AG04449 (cell line): ENCODE results near the gene RPS16.
A peak's percentile ranks its signal among the peaks of the same experiment; 100 is the strongest.

ENCODE experiments used
- CTCF ChIA-PET: fragments of 350-600 bp; formaldehyde crosslinking; extraction: SDS; loops from one replicate; lab custom pipeline; 2021; ENCODE audit warnings: antibody characterized with exemption; lab: Yijun Ruan, JAX
- POLR2A ChIA-PET: fragments of 400-600, 350-600 bp; formaldehyde crosslinking; extraction: SDS; loops from one replicate; lab custom pipeline; 2020; ENCODE audit warnings: antibody characterized with exemption, inconsistent platforms; lab: Yijun Ruan, JAX
- DNase-seq: peaks from one replicate; pipeline ENCODE4 v3.0.0-alpha.2; 2010; ENCODE audit warnings: low read depth, low spot score
- H3K4me3 ChIP-seq: 2 replicates; pipeline ENCODE4 v1.5.1; 2011; ENCODE audit warnings: low read depth, mild to moderate bottlenecking, control low read depth, low read length
- CTCF ChIP-seq: IDR thresholded peaks from one replicate; pipeline ENCODE4 v1.5.1; 2011; ENCODE audit warnings: mild to moderate bottlenecking, moderate library complexity, low read length, control low read depth, inconsistent platforms; ENCODE audit not compliant: insufficient read depth; ENCODE audit errors: missing control alignments

Gene RPS16

GRCh38 chr19:39399668-39400050 is 36.1 kb downstream of the RPS16 start:
- POLR2A ChIA-PET: interaction anchor here (1.0 to 1.1 kb wide), 2 partner anchors 9 to 12 kb away, joined by 3 to 4 read pairs; partner anchors contain the start of genes MED29 and PAF1
- CTCF ChIA-PET: interaction anchor here (2.9 to 4.9 kb wide), 5 partner anchors 8 to 133 kb away, joined by 15 to 38 read pairs (median 22); partner anchors contain the start of genes EID2B, MED29, PAF1 and PLEKHG2
- TF ChIP-seq CTCF: no peak

GRCh38 chr19:39398297-39398864 is 37.4 kb downstream of the RPS16 start:
- CTCF ChIA-PET: interaction anchor here (0.8 to 4.9 kb wide), 36 partner anchors 9 to 276 kb away, joined by 3 to 102 read pairs (median 6); partner anchors contain the start of genes EID2B, PLEKHG2, RPS16 and SELENOV
- TF ChIP-seq CTCF: no peak
- H3K4me3 ChIP-seq: no peak overlapping the region
- DNase-seq: no peak
- POLR2A ChIA-PET: interaction anchor here (0.6 to 3.1 kb wide), 7 partner anchors 9 to 37 kb away, joined by 3 to 49 read pairs (median 4); partner anchors contain the start of genes PLEKHG2, RPS16 and ZFP36

More at GRCh38 chr19:39399668-39400050, 36.1 kb downstream of the RPS16 start:
- no peak overlapping the region for H3K4me3 ChIP-seq
- DNase-seq: no peak

- no peak for DNase-seq
- TF ChIP-seq CTCF: peak; percentile 99
- ChIA-PET CTCF (interaction anchor here (0.6 to 4.9 kb wide), 39 partner anchors 9 to 1433 kb away, joined by 3 to 102 read pairs (median 5); partner anchors contain the start of genes EID2B, PLEKHG2, RPS16 and SELENOV), POLR2A (interaction anchor here (0.6 to 3.1 kb wide), 6 partner anchors 10 to 38 kb away, joined by 3 to 49 read pairs (median 12); partner anchors contain the start of genes PLEKHG2, RPS16 and ZFP36)
- no peak overlapping the region for H3K4me3 ChIP-seq
These were observed 38.1 kb downstream of the RPS16 start for GRCh38 chr19:39397360-39398296.

- peak within 1 kb of the TSS; percentile 99 for H3K4me3 ChIP-seq
- TF ChIP-seq CTCF: no peak
- peak; percentile 97 for DNase-seq
- ChIA-PET CTCF (interaction anchor here (0.8 to 3.7 kb wide), 7 partner anchors 9 to 142 kb away, joined by 3 to 22 read pairs (median 8); partner anchors contain the start of genes EID2B and PLEKHG2), POLR2A (interaction anchor here (0.6 to 3.5 kb wide), 16 partner anchors 8 to 50 kb away, joined by 3 to 19 read pairs (median 4); partner anchors contain the start of genes PLEKHG2, RPS16, SAMD4B and ZFP36)
These were observed 44.9 kb downstream of the RPS16 start, which contains the start of the genes MED29 and PAF1 for GRCh38 chr19:39390751-39391437. Gene MED29 (plus strand): TSS chr19:39391378. CDS start chr19:39391423, 45 bp downstream. Gene PAF1 (minus strand): TSS chr19:39391106. CDS start chr19:39390864, 242 bp downstream.

GRCh38 chr19:39390451-39390750 is 45.3 kb downstream of the RPS16 start:
- DNase-seq: no peak
- ChIA-PET POLR2A (interaction anchor here (0.6 to 3.5 kb wide), 9 partner anchors 8 to 50 kb away, joined by 3 to 19 read pairs (median 3); partner anchors contain the start of genes RPS16 and SAMD4B), CTCF (interaction anchor here (1.9 to 3.7 kb wide), 4 partner anchors 11 to 142 kb away, joined by 8 to 22 read pairs (median 12); partner anchors contain the start of genes EID2B and PLEKHG2)
- TF ChIP-seq CTCF: no peak
- peak overlapping the region; percentile 99 for H3K4me3 ChIP-seq
